Measurements from ENCODE around the gene CTCFL.

The CTCFL gene

GRCh38 chr20:57509665-57510237 is 15.2 kb downstream of the CTCFL start:
- DNase-seq (ENCODE audit: low spot score), result peak; percentile 60
- peak; percentile 24 for TF ChIP-seq CTCF (IDR thresholded peaks at IDR 0.05; ENCODE audit: borderline replicate concordance, control extremely low read depth, extremely low read depth, insufficient read depth, missing control alignments)
- in situ Hi-C loops (cut with MboI; ENCODE audit: low sequenced_read_pairs, unreplicated experiment), result loop anchor here (10.0 kb wide), 1 partner anchor 85 kb away; no protein-coding TSS in a partner anchor

- TF ChIP-seq CTCF (IDR thresholded peaks at IDR 0.05; ENCODE audit: borderline replicate concordance, control extremely low read depth, extremely low read depth, insufficient read depth, missing control alignments), result no peak
- no peak for DNase-seq (ENCODE audit: low spot score)
- in situ Hi-C loops (cut with MboI; ENCODE audit: low sequenced_read_pairs, unreplicated experiment), result no loop called here
These were observed 16.1 kb downstream of the CTCFL start for GRCh38 chr20:57508831-57509230.

GRCh38 chr20:57508381-57508780 is 16.6 kb downstream of the CTCFL start:
- no peak for TF ChIP-seq CTCF (IDR thresholded peaks at IDR 0.05; ENCODE audit: borderline replicate concordance, control extremely low read depth, extremely low read depth, insufficient read depth, missing control alignments)
- no peak for DNase-seq (ENCODE audit: low spot score)
- in situ Hi-C loops (cut with MboI; ENCODE audit: low sequenced_read_pairs, unreplicated experiment), result no loop called here

GRCh38 chr20:57507477-57507876 is 17.5 kb downstream of the CTCFL start:
- no peak for TF ChIP-seq CTCF (IDR thresholded peaks at IDR 0.05; ENCODE audit: borderline replicate concordance, control extremely low read depth, extremely low read depth, insufficient read depth, missing control alignments)
- in situ Hi-C loops (cut with MboI; ENCODE audit: low sequenced_read_pairs, unreplicated experiment), result no loop called here
- DNase-seq (ENCODE audit: low spot score), result no peak

- TF ChIP-seq CTCF (IDR thresholded peaks at IDR 0.05; ENCODE audit: borderline replicate concordance, control extremely low read depth, extremely low read depth, insufficient read depth, missing control alignments), result no peak
- in situ Hi-C loops (cut with MboI; ENCODE audit: low sequenced_read_pairs, unreplicated experiment), result no loop called here
- no peak for DNase-seq (ENCODE audit: low spot score)
These were observed 19.0 kb downstream of the CTCFL start for GRCh38 chr20:57505979-57506378.

GRCh38 chr20:57504411-57504810 is 20.5 kb downstream of the CTCFL start:
- in situ Hi-C loops (cut with MboI; ENCODE audit: low sequenced_read_pairs, unreplicated experiment), result no loop called here
- no peak for DNase-seq (ENCODE audit: low spot score)
- no peak for TF ChIP-seq CTCF (IDR thresholded peaks at IDR 0.05; ENCODE audit: borderline replicate concordance, control extremely low read depth, extremely low read depth, insufficient read depth, missing control alignments)

Measured in GM13976 (cell line).